Measurements from ENCODE around the gene TAF11L4. TPM values are rescaled to one million over a fixed set of nuclear protein-coding genes. Genes with fewer than 3 reads are reported as not detected.
"Not testable (repeated sequence)": the region's sequence is repeated elsewhere in the genome, so short reads cannot be mapped to it uniquely, and the experiment has no call there.

The TAF11L4 gene
- total and polyA plus RNA-seq, 5 donors from 2014 or later: not detected

DNA sequence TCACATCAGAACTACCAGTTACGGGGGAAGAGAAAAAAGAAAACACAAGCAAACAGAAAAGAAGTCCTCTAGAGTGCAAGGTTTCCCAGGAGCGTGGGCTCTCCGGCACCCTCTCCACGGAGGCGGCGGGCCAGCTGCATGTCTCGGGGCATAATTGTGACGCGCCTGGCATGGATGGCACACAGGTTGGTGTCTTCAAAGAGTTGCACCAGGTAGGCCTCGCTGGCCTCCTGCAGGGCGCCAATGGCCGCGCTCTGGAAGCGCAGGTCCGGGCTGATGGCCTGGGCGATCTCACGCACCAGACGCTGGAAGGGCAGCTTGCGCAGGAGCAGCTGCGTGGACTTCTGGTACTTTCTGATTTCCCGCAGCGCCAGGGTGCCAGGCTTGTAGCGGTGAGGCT, 30.3 kb upstream of the TAF11L4 start:
- H3K27ac ChIP-seq (ENCODE audit: insufficient read depth, low read length, poor library complexity, severe bottlenecking); ATAC-seq (ENCODE audit: low read depth in 2 of 2); H3K36me3 ChIP-seq (ENCODE audit: control insufficient read depth, insufficient read depth, low read length): not testable (repeated sequence)

DNA sequence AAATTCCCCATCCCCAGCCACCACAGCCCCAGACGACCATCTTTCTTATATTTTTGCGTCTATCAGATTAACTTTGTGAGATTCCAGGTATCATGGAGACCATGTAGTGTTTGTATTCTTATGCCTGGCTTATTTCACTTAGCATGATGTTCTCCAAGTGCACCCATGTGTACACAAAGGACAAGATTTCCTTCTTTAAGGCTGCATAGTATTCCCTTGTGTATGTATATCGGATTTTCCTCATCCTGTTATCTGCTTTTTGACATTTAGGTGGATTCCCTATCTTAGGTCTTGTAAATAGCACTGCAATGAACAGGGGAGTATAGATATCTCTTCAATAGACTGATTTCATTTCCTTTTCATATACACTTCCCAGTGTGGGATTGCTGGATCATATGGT, 28.8 kb upstream of the TAF11L4 start:
- Mint-ChIP-seq H3K27ac (no peak overlapping the region), H3K36me3 (no peaks in the 10 kb centered on the region), H3K4me1 (no peaks in the 10 kb centered on the region), H3K9me3 (peaks cover 0 to 9% (median 6%) of the 10 kb centered on the region in 7 donors), H3K27me3 (no peaks in the 10 kb centered on the region), H3K4me3 (no peak overlapping the region)
- ATAC-seq (ENCODE audit: low read depth in 2 of 2) (no peak), DNase-seq (no peak)
- Histone ChIP-seq H3K27me3 (ENCODE audit: control insufficient read depth, insufficient read depth, low read length) (no peaks in the 10 kb centered on the region), H3K4me1 (ENCODE audit: control insufficient read depth, insufficient read depth, low read length, poor library complexity, severe bottlenecking) (no peaks in the 10 kb centered on the region), H3K36me3 (ENCODE audit: control insufficient read depth, insufficient read depth, low read length) (no peaks in the 10 kb centered on the region), H3K4me3 (ENCODE audit: low read depth, low read length) (no peak overlapping the region), H3K27ac (ENCODE audit: insufficient read depth, low read length, poor library complexity, severe bottlenecking) (no peak overlapping the region), H3K9me3 (ENCODE audit: control insufficient read depth in 2 of 2, low read length in 2 of 2) (peaks cover 0 to 5% of the 10 kb centered on the region in 2 experiments)

More for the DNA sequence above, 30.3 kb upstream of the TAF11L4 start:
- not testable (repeated sequence) for H3K27ac Mint-ChIP-seq; DNase-seq; H3K9me3 ChIP-seq (ENCODE audit: control insufficient read depth in 2 of 2, low read length in 2 of 2); H3K4me1 ChIP-seq (ENCODE audit: control insufficient read depth, insufficient read depth, low read length, poor library complexity, severe bottlenecking); H3K36me3 Mint-ChIP-seq; H3K4me3 ChIP-seq (ENCODE audit: low read depth, low read length); H3K27me3 Mint-ChIP-seq; H3K4me3 Mint-ChIP-seq; H3K4me1 Mint-ChIP-seq; H3K27me3 ChIP-seq (ENCODE audit: control insufficient read depth, insufficient read depth, low read length)
- H3K9me3 Mint-ChIP-seq: peaks cover 0 to 16% (median 4%) of the 10 kb centered on the region in 7 donors

DNA sequence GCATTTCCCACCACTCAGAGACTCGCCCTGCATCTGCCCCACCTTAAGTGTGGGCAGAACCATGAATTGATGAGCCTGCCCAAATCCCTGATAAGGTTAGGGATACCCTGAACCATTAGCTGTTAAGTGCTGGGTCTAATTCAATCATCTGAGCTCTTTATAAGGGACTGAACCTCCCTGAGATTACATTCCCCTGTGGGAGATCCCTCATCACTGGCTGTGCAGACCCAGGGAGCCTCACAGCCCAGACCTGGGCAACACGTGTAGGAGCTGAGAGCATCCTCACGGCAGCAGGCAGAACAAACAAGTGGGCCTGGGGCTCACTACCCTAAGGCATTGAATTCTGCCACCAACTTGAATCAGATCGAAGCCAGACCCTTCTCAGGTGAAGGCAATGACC, 24.2 kb upstream of the TAF11L4 start:
- Histone ChIP-seq H3K4me3 (ENCODE audit: low read depth, low read length) (no peak overlapping the region), H3K4me1 (ENCODE audit: control insufficient read depth, insufficient read depth, low read length, poor library complexity, severe bottlenecking) (no peaks in the 10 kb centered on the region), H3K9me3 (ENCODE audit: control insufficient read depth in 2 of 2, low read length in 2 of 2) (no peaks in the 10 kb centered on the region), H3K27me3 (ENCODE audit: control insufficient read depth, insufficient read depth, low read length) (no peaks in the 10 kb centered on the region), H3K27ac (ENCODE audit: insufficient read depth, low read length, poor library complexity, severe bottlenecking) (no peak overlapping the region), H3K36me3 (ENCODE audit: control insufficient read depth, insufficient read depth, low read length) (no peaks in the 10 kb centered on the region)
- no peaks in the 10 kb centered on the region for H3K27me3 Mint-ChIP-seq
- DNase-seq (no peak), ATAC-seq (ENCODE audit: low read depth in 2 of 2) (no peak)
- no peak overlapping the region for H3K27ac Mint-ChIP-seq
- no peaks in the 10 kb centered on the region for H3K4me1 Mint-ChIP-seq
- H3K4me3 Mint-ChIP-seq: no peak overlapping the region
- H3K36me3 Mint-ChIP-seq: no peaks in the 10 kb centered on the region
- H3K9me3 Mint-ChIP-seq: peaks cover 0 to 18% (median 5%) of the 10 kb centered on the region in 7 donors

DNA sequence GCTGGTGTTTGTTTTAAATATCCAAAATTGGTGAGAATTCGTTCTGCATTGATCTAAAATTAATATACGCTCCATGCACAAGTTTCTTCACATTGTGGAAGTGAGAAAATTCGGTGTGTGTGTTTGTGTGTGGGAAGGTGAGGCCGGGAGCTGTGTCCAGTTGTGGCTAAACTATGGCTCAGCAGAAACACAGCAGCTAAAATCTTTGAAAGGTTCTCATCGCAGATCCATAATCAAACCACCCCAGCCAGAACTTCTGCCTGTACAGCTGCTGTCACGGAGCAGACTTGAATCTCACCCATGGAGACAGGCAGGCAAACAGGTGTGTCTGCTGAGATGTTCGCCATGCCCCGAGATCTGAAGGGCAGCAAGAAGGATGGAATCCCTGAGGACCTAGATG, 23.7 kb upstream of the TAF11L4 start, which contains the start of gene TAF11L2:
Gene TAF11L2, plus strand, starts transcription at position 301 of the 400 bp plus-strand sequence.
- H3K27me3 ChIP-seq (ENCODE audit: control insufficient read depth, insufficient read depth, low read length); H3K27ac Mint-ChIP-seq; DNase-seq; H3K4me1 ChIP-seq (ENCODE audit: control insufficient read depth, insufficient read depth, low read length, poor library complexity, severe bottlenecking); H3K36me3 ChIP-seq (ENCODE audit: control insufficient read depth, insufficient read depth, low read length); H3K27ac ChIP-seq (ENCODE audit: insufficient read depth, low read length, poor library complexity, severe bottlenecking); H3K4me1 Mint-ChIP-seq; H3K4me3 Mint-ChIP-seq; ATAC-seq (ENCODE audit: low read depth in 2 of 2); H3K4me3 ChIP-seq (ENCODE audit: low read depth, low read length); H3K27me3 Mint-ChIP-seq; H3K9me3 ChIP-seq (ENCODE audit: control insufficient read depth in 2 of 2, low read length in 2 of 2); H3K36me3 Mint-ChIP-seq: not testable (repeated sequence)
- H3K9me3 Mint-ChIP-seq: peaks cover 0 to 14% (median 5%) of the 10 kb centered on the region in 7 donors

DNA sequence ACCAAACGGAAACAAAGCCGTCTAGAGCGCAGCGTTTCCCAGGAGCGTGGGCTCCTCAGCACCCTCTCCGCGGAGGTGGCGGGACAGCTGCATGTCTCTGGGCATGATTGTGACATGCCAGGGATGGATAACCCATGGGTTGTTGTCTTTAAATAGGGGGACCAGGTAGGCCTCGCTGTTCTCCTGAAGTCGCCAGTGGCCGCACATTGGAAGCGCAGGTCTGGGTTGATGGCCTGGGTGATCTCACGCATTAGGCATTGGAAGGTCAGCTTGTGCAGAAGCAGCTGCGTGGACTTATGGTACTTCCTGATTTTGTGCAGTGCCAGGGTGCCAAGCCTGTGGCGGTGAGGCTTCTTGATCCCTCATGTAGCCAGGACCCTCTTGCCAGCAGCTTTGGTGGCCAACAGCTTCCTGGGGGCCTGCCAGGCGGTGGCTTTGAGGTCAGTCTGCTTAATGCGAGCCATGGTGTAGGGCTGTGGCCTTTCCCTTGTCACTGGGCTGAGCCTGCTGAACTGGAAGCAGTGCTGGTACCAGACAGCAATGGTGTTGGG, 9.8 kb upstream of the TAF11L4 start:
- Histone ChIP-seq H3K27ac (ENCODE audit: insufficient read depth, low read length, poor library complexity, severe bottlenecking) (no peak overlapping the region), H3K4me1 (ENCODE audit: control insufficient read depth, insufficient read depth, low read length, poor library complexity, severe bottlenecking) (no peaks in the 10 kb centered on the region), H3K9me3 (ENCODE audit: control insufficient read depth in 2 of 2, low read length in 2 of 2) (no peaks in the 10 kb centered on the region), H3K27me3 (ENCODE audit: control insufficient read depth, insufficient read depth, low read length) (no peaks in the 10 kb centered on the region), H3K36me3 (ENCODE audit: control insufficient read depth, insufficient read depth, low read length) (no peaks in the 10 kb centered on the region), H3K4me3 (ENCODE audit: low read depth, low read length) (no peak overlapping the region)
- Mint-ChIP-seq H3K4me3 (no peak overlapping the region), H3K4me1 (no peaks in the 10 kb centered on the region), H3K36me3 (no peaks in the 10 kb centered on the region), H3K27me3 (no peaks in the 10 kb centered on the region), H3K9me3 (peaks cover 0 to 11% (median 3%) of the 10 kb centered on the region in 7 donors), H3K27ac (no peak overlapping the region)
- ATAC-seq (ENCODE audit: low read depth in 2 of 2) (no peak), DNase-seq (no peak)

DNA sequence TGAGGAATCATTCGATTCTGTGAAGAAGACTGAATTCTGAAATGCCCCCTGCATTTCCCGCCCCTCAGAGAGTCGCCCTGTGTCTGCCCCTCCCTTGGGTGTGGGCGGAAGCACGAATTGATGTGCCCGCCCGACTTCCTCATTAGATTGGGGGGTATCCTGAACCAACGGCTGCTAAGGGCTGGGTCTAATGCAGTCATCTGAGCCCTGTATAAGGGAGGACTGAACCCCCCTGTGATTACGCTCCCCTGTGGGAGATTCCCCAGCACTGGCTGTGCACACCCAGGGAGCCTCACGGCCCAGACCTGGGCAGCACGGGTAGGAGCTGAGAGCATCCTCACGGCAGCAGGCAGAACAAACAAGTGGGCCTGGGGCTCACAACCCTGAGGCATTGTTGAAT, 4.1 kb upstream of the TAF11L4 start:
- H3K36me3 Mint-ChIP-seq; H3K4me3 Mint-ChIP-seq; H3K36me3 ChIP-seq (ENCODE audit: control insufficient read depth, insufficient read depth, low read length); H3K27ac Mint-ChIP-seq; H3K27me3 ChIP-seq (ENCODE audit: control insufficient read depth, insufficient read depth, low read length); H3K27me3 Mint-ChIP-seq; H3K4me3 ChIP-seq (ENCODE audit: low read depth, low read length); H3K27ac ChIP-seq (ENCODE audit: insufficient read depth, low read length, poor library complexity, severe bottlenecking); H3K4me1 ChIP-seq (ENCODE audit: control insufficient read depth, insufficient read depth, low read length, poor library complexity, severe bottlenecking); H3K4me1 Mint-ChIP-seq; H3K9me3 ChIP-seq (ENCODE audit: control insufficient read depth in 2 of 2, low read length in 2 of 2); ATAC-seq (ENCODE audit: low read depth in 2 of 2); H3K9me3 Mint-ChIP-seq: not testable (repeated sequence)
- peak in 2 of 3 donors; percentile 0 to 7 for DNase-seq

DNA sequence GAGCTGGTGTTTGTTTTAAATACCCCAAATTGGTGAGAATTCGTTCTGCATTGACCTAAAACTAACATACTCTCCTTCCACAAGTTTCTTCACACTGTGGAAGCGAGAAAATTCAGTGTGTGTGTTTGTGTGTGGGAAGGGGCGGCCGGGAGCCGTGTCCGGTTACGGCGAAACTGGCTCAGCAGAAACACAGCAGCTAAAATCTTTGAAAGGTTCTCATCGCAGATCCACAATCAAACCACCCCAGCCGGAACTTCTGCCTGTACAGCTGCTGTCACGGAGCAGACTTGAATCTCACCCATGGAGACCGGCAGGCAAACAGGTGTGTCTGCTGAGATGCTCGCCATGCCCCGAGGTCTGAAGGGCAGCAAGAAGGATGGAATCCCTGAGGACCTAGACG, 3.5 kb upstream of the TAF11L4 start, which contains the start of gene TAF11L3:
Gene TAF11L3, plus strand, starts transcription at position 301 of the 400 bp plus-strand sequence.
- not testable (repeated sequence) for H3K27me3 ChIP-seq (ENCODE audit: control insufficient read depth, insufficient read depth, low read length); H3K9me3 ChIP-seq (ENCODE audit: control insufficient read depth in 2 of 2, low read length in 2 of 2); DNase-seq; H3K4me3 Mint-ChIP-seq; H3K27me3 Mint-ChIP-seq; H3K9me3 Mint-ChIP-seq; H3K36me3 Mint-ChIP-seq; H3K27ac ChIP-seq (ENCODE audit: insufficient read depth, low read length, poor library complexity, severe bottlenecking); H3K4me1 Mint-ChIP-seq; H3K4me3 ChIP-seq (ENCODE audit: low read depth, low read length); H3K36me3 ChIP-seq (ENCODE audit: control insufficient read depth, insufficient read depth, low read length); H3K4me1 ChIP-seq (ENCODE audit: control insufficient read depth, insufficient read depth, low read length, poor library complexity, severe bottlenecking); H3K27ac Mint-ChIP-seq; ATAC-seq (ENCODE audit: low read depth in 2 of 2)

DNA sequence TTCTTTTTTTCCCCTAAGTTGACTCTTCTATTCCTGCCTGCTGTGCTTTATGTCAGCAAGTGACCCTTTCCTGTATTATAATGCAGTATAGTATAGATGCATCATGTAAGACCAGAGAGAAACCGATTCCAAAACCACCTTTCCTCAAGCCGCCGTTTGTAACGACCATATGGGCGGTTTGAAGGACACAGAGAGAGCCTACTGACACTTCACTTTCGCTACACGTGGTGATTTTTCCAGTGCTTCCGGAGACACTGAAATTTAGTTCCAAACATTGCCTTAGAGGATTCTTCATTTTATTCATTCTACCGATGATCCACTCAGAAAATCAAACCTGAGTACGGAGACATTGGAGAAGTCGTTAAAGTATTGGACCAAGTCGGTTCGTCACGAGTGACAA, 2.1 kb upstream of the TAF11L4 start:
- not testable (repeated sequence) for H3K36me3 ChIP-seq (ENCODE audit: control insufficient read depth, insufficient read depth, low read length); H3K27me3 ChIP-seq (ENCODE audit: control insufficient read depth, insufficient read depth, low read length); H3K4me1 Mint-ChIP-seq; H3K9me3 Mint-ChIP-seq; H3K4me1 ChIP-seq (ENCODE audit: control insufficient read depth, insufficient read depth, low read length, poor library complexity, severe bottlenecking); H3K27ac Mint-ChIP-seq; H3K4me3 Mint-ChIP-seq; ATAC-seq (ENCODE audit: low read depth in 2 of 2); DNase-seq; H3K27ac ChIP-seq (ENCODE audit: insufficient read depth, low read length, poor library complexity, severe bottlenecking); H3K9me3 ChIP-seq (ENCODE audit: control insufficient read depth in 2 of 2, low read length in 2 of 2); H3K36me3 Mint-ChIP-seq; H3K27me3 Mint-ChIP-seq; H3K4me3 ChIP-seq (ENCODE audit: low read depth, low read length)
